Measurements from ENCODE around the gene CREB5. TPM values are rescaled to one million over a fixed set of nuclear protein-coding genes. Genes with fewer than 3 reads are reported as not detected.

CREB5 gene
- total RNA-seq, 1 experiment from 2014 or later, result 40.5 TPM

- no peaks in the 10 kb centered on the region for H3K36me3 Mint-ChIP-seq (ENCODE audit: insufficient read depth, unreplicated experiment)
- no peak overlapping the region for H3K27ac Mint-ChIP-seq (ENCODE audit: low read depth, unreplicated experiment)
- no peaks in the 10 kb centered on the region for H3K27me3 Mint-ChIP-seq (ENCODE audit: insufficient read depth, unreplicated experiment)
- POLR2A ChIA-PET, result no interaction called here
- DNase-seq (ENCODE audit: unreplicated experiment), result no peak
- no TSS peak for BruUV-seq (replicated peaks)
- no peak for TF ChIP-seq CTCF (IDR thresholded peaks at IDR 0.05; ENCODE audit: unreplicated experiment)
- no peaks in the 10 kb centered on the region for H3K9me3 Mint-ChIP-seq (ENCODE audit: unreplicated experiment)
- H3K4me1 Mint-ChIP-seq (ENCODE audit: insufficient read depth, unreplicated experiment), result peaks cover 13% of the 10 kb centered on the region
- CTCF ChIA-PET, result no interaction called here
- H3K4me3 Mint-ChIP-seq (ENCODE audit: unreplicated experiment), result no peak overlapping the region
- intact Hi-C loops (cut with micrococcal nuclease), result no loop called here
Observed at GRCh38 chr7:28776463-28777157, 364.3 kb downstream of the CREB5 start.

- H3K27me3 Mint-ChIP-seq (ENCODE audit: insufficient read depth, unreplicated experiment), result no peaks in the 10 kb centered on the region
- H3K4me1 Mint-ChIP-seq (ENCODE audit: insufficient read depth, unreplicated experiment), result peaks cover 13% of the 10 kb centered on the region
- H3K9me3 Mint-ChIP-seq (ENCODE audit: unreplicated experiment), result no peaks in the 10 kb centered on the region
- no peak overlapping the region for H3K4me3 Mint-ChIP-seq (ENCODE audit: unreplicated experiment)
- intact Hi-C loops (cut with micrococcal nuclease), result no loop called here
- no peak for TF ChIP-seq CTCF (IDR thresholded peaks at IDR 0.05; ENCODE audit: unreplicated experiment)
- peak overlapping the region; percentile 44 for H3K27ac Mint-ChIP-seq (ENCODE audit: low read depth, unreplicated experiment)
- CTCF ChIA-PET, result no interaction called here
- no peaks in the 10 kb centered on the region for H3K36me3 Mint-ChIP-seq (ENCODE audit: insufficient read depth, unreplicated experiment)
- peak; percentile 71 for DNase-seq (ENCODE audit: unreplicated experiment)
- no TSS peak for BruUV-seq (replicated peaks)
- POLR2A ChIA-PET, result interaction anchor here (0.8 kb wide), 1 partner anchor 40 kb away, joined by 4 read pairs; no protein-coding TSS in a partner anchor
Observed at GRCh38 chr7:28778786-28779185, 366.5 kb downstream of the CREB5 start.

GRCh38 chr7:28779954-28780353 lies 367.6 kb downstream of the CREB5 start:
- DNase-seq (ENCODE audit: unreplicated experiment), result no peak

GRCh38 chr7:28782362-28782761 lies 370.0 kb downstream of the CREB5 start:
- no peak for TF ChIP-seq CTCF (IDR thresholded peaks at IDR 0.05; ENCODE audit: unreplicated experiment)
- Mint-ChIP-seq H3K4me3 (ENCODE audit: unreplicated experiment) (no peak overlapping the region), H3K27ac (ENCODE audit: low read depth, unreplicated experiment) (no peak overlapping the region), H3K36me3 (ENCODE audit: insufficient read depth, unreplicated experiment) (no peaks in the 10 kb centered on the region), H3K4me1 (ENCODE audit: insufficient read depth, unreplicated experiment) (peaks cover 13% of the 10 kb centered on the region), H3K9me3 (ENCODE audit: unreplicated experiment) (no peaks in the 10 kb centered on the region), H3K27me3 (ENCODE audit: insufficient read depth, unreplicated experiment) (no peaks in the 10 kb centered on the region)
- CTCF ChIA-PET, result interaction anchor here (1.0 kb wide), 1 partner anchor 22 kb away, joined by 3 read pairs; no protein-coding TSS in a partner anchor
- no peak for DNase-seq (ENCODE audit: unreplicated experiment)
- POLR2A ChIA-PET, result no interaction called here
- intact Hi-C loops (cut with micrococcal nuclease), result no loop called here
- BruUV-seq (replicated peaks), result no TSS peak

More at GRCh38 chr7:28779954-28780353, 367.6 kb downstream of the CREB5 start:
- H3K4me1 Mint-ChIP-seq (ENCODE audit: insufficient read depth, unreplicated experiment), result peaks cover 13% of the 10 kb centered on the region
- H3K27ac Mint-ChIP-seq (ENCODE audit: low read depth, unreplicated experiment), result no peak overlapping the region
- TF ChIP-seq CTCF (IDR thresholded peaks at IDR 0.05; ENCODE audit: unreplicated experiment), result no peak
- intact Hi-C loops (cut with micrococcal nuclease), result no loop called here
- H3K36me3 Mint-ChIP-seq (ENCODE audit: insufficient read depth, unreplicated experiment), result no peaks in the 10 kb centered on the region
- no peaks in the 10 kb centered on the region for H3K27me3 Mint-ChIP-seq (ENCODE audit: insufficient read depth, unreplicated experiment)
- no peaks in the 10 kb centered on the region for H3K9me3 Mint-ChIP-seq (ENCODE audit: unreplicated experiment)
- BruUV-seq (replicated peaks), result no TSS peak
- CTCF ChIA-PET, result interaction anchor here (0.9 kb wide), 1 partner anchor 82 kb away, joined by 3 read pairs; no protein-coding TSS in a partner anchor
- no peak overlapping the region for H3K4me3 Mint-ChIP-seq (ENCODE audit: unreplicated experiment)
- POLR2A ChIA-PET, result interaction anchor here (0.6 to 1.1 kb wide), 3 partner anchors 44 to 606 kb away, joined by 3 read pairs; no protein-coding TSS in a partner anchor
